SH-SY5Y (cell line): Measurements from ENCODE around the gene GCNT2.

ENCODE experiments used
- GATA2 ChIP-seq: IDR thresholded peaks from 2 replicates; pipeline ENCODE4 v1.6.1; 2011; ENCODE audit warnings: mild to moderate bottlenecking, low read depth, low read length
- GATA3 ChIP-seq: IDR thresholded peaks from 2 replicates; pipeline ENCODE4 v1.6.1; 2011; ENCODE audit warnings: low read depth, mild to moderate bottlenecking, low read length, moderate library complexity

The GCNT2 gene

GRCh38 chr6:10598084-10598960, 77.2 kb downstream of the GCNT2 start:
- peak; percentile 59; the same call in 1 of the 2 replicates for TF ChIP-seq GATA3
- peak; percentile 68; the same call in 1 of the 2 replicates for TF ChIP-seq GATA2

- no peak for TF ChIP-seq GATA3
- no peak for TF ChIP-seq GATA2
Measured at GRCh38 chr6:10599046-10599445, 77.9 kb downstream of the GCNT2 start.

GRCh38 chr6:10603219-10603618, 82.1 kb downstream of the GCNT2 start:
- TF ChIP-seq GATA3: no peak
- no peak for TF ChIP-seq GATA2

GRCh38 chr6:10609038-10609437, 87.9 kb downstream of the GCNT2 start:
- TF ChIP-seq GATA3: no peak
- no peak for TF ChIP-seq GATA2

- no peak for TF ChIP-seq GATA2
- no peak for TF ChIP-seq GATA3
Measured at GRCh38 chr6:10610289-10610688, 89.1 kb downstream of the GCNT2 start.

- TF ChIP-seq GATA3 (no peak), GATA2 (no peak)
Measured at GRCh38 chr6:10612161-10612560, 91.0 kb downstream of the GCNT2 start.

GRCh38 chr6:10613077-10613476, 91.9 kb downstream of the GCNT2 start:
- TF ChIP-seq GATA3 (no peak), GATA2 (no peak)

- TF ChIP-seq GATA3: no peak
- TF ChIP-seq GATA2: no peak
Measured at GRCh38 chr6:10613723-10614122, 92.6 kb downstream of the GCNT2 start.

GRCh38 chr6:10615675-10616074, 94.5 kb downstream of the GCNT2 start:
- TF ChIP-seq GATA2 (no peak), GATA3 (no peak)

- no peak for TF ChIP-seq GATA3
- TF ChIP-seq GATA2: no peak
Measured at GRCh38 chr6:10617008-10617696, 96.0 kb downstream of the GCNT2 start.

- no peak for TF ChIP-seq GATA2
Measured at GRCh38 chr6:10618409-10618808, 97.3 kb downstream of the GCNT2 start.

- TF ChIP-seq GATA3: no peak
- TF ChIP-seq GATA2: no peak
Measured at GRCh38 chr6:10621213-10621612, 100.1 kb downstream of the GCNT2 start.

GRCh38 chr6:10621847-10622246, 100.7 kb downstream of the GCNT2 start:
- TF ChIP-seq GATA3 (no peak), GATA2 (no peak)

GRCh38 chr6:10624836-10625235, 103.7 kb downstream of the GCNT2 start:
- TF ChIP-seq GATA2 (no peak), GATA3 (no peak)

GRCh38 chr6:10626154-10626741, 105.1 kb downstream of the GCNT2 start:
- no peak for TF ChIP-seq GATA3
- no peak for TF ChIP-seq GATA2

GRCh38 chr6:10627800-10628199, 106.6 kb downstream of the GCNT2 start:
- TF ChIP-seq GATA2 (no peak), GATA3 (no peak)
